ENCODE results near the gene SETD2.
"Not testable (repeated sequence)": the region's sequence is repeated elsewhere in the genome, so short reads cannot be mapped to it uniquely, and the experiment has no call there.

Gene SETD2

DNA sequence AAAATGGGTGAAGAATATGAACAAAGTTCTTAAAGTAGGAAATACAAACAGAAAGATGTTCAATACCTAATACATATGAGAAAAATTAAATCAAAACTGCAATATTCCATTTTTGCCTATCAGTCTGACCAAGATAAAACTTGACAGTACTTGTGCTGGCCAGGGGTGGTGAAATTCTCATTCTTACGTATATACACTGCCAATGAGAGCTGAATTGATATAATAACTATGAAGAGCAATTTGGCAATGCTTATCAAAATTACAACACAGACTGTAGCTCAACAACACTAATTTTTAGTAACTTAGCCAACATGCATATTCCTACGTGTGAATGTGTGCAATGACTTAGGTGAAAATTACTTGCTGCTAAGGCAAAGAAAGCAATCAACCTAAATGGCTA is 90.2 kb downstream of the SETD2 start:
- Histone ChIP-seq H3F3A (ENCODE audit: control insufficient read depth, insufficient read depth) (no peaks in the 10 kb centered on the region), H3K4me1 (ENCODE audit: control insufficient read depth, low read length) (no peaks in the 10 kb centered on the region), H3K4me2 (ENCODE audit: low read length) (no peak overlapping the region), H4K20me1 (ENCODE audit: control insufficient read depth, insufficient read depth, low read depth, low read length) (no peaks in the 10 kb centered on the region), H3K27ac (ENCODE audit: low read depth, low read length) (no peak overlapping the region), H3K36me3 (ENCODE audit: control insufficient read depth, low read length) (peaks cover 70% of the 10 kb centered on the region), H3K79me2 (ENCODE audit: control insufficient read depth, low read length) (peaks cover 56% of the 10 kb centered on the region), H3K27me3 (ENCODE audit: control insufficient read depth, low read length) (no peaks in the 10 kb centered on the region), H3K4me3 (ENCODE audit: low read length) (no peak overlapping the region), H3K9me3 (ENCODE audit: control insufficient read depth, insufficient read depth, low read length) (no peaks in the 10 kb centered on the region), H3K9me2 (replicated peaks; ENCODE audit: control insufficient read depth, low read length) (no peaks in the 10 kb centered on the region)
- TF ChIP-seq, protein P1, sequence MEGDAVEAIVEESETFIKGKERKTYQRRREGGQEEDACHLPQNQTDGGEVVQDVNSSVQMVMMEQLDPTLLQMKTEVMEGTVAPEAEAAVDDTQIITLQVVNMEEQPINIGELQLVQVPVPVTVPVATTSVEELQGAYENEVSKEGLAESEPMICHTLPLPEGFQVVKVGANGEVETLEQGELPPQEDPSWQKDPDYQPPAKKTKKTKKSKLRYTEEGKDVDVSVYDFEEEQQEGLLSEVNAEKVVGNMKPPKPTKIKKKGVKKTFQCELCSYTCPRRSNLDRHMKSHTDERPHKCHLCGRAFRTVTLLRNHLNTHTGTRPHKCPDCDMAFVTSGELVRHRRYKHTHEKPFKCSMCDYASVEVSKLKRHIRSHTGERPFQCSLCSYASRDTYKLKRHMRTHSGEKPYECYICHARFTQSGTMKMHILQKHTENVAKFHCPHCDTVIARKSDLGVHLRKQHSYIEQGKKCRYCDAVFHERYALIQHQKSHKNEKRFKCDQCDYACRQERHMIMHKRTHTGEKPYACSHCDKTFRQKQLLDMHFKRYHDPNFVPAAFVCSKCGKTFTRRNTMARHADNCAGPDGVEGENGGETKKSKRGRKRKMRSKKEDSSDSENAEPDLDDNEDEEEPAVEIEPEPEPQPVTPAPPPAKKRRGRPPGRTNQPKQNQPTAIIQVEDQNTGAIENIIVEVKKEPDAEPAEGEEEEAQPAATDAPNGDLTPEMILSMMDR (IDR thresholded peaks at IDR 0.05; ENCODE audit: low read depth, low read length, poor library complexity, severe bottlenecking), result no peak
- no peak for TF ChIP-seq EZH2phosphoT487 (IDR thresholded peaks at IDR 0.05; ENCODE audit: borderline replicate concordance, low read length)

GRCh38 chr3:47070770-47071169 is 93.1 kb downstream of the SETD2 start:
- H3K4me3 ChIP-seq (ENCODE audit: low read length), result no peak overlapping the region
- H3F3A ChIP-seq (ENCODE audit: control insufficient read depth, insufficient read depth), result no peaks in the 10 kb centered on the region
- no peaks in the 10 kb centered on the region for H3K9me3 ChIP-seq (ENCODE audit: control insufficient read depth, insufficient read depth, low read length)
- H4K20me1 ChIP-seq (ENCODE audit: control insufficient read depth, insufficient read depth, low read depth, low read length), result no peaks in the 10 kb centered on the region
- H3K9me2 ChIP-seq (replicated peaks; ENCODE audit: control insufficient read depth, low read length), result no peaks in the 10 kb centered on the region
- H3K4me2 ChIP-seq (ENCODE audit: low read length), result no peak overlapping the region
- H3K79me2 ChIP-seq (ENCODE audit: control insufficient read depth, low read length), result peaks cover 49% of the 10 kb centered on the region
- H3K36me3 ChIP-seq (ENCODE audit: control insufficient read depth, low read length), result peaks cover 58% of the 10 kb centered on the region
- TF ChIP-seq EZH2phosphoT487 (IDR thresholded peaks at IDR 0.05; ENCODE audit: borderline replicate concordance, low read length), result no peak
- TF ChIP-seq, protein P1 (IDR thresholded peaks at IDR 0.05; ENCODE audit: low read depth, low read length, poor library complexity, severe bottlenecking), result no peak
- no peaks in the 10 kb centered on the region for H3K27me3 ChIP-seq (ENCODE audit: control insufficient read depth, low read length)
- no peak overlapping the region for H3K27ac ChIP-seq (ENCODE audit: low read depth, low read length)
- H3K4me1 ChIP-seq (ENCODE audit: control insufficient read depth, low read length), result no peaks in the 10 kb centered on the region

DNA sequence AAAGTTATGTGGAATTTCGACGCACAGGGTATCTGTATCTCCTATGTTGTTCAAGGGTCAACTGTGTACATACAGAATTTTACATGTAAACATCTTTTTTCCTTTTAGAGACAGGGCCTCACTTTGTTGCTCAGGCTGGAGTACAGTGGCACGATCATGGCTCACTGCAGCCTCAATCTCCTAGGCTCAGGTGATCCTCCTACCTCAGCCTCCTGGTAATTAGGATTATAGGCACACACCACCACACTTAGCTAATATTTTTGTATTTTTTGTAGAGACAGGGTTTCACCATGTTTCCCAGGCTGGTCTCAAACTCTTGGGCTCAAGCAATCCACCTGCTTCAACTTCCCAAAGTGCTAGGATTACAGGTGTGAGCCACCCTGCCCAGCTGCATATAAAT is 97.7 kb downstream of the SETD2 start:
- H3K4me3 ChIP-seq (ENCODE audit: low read length); H3K4me2 ChIP-seq (ENCODE audit: low read length); H3K4me1 ChIP-seq (ENCODE audit: control insufficient read depth, low read length); H3F3A ChIP-seq (ENCODE audit: control insufficient read depth, insufficient read depth); H4K20me1 ChIP-seq (ENCODE audit: control insufficient read depth, insufficient read depth, low read depth, low read length); H3K9me3 ChIP-seq (ENCODE audit: control insufficient read depth, insufficient read depth, low read length); H3K9me2 ChIP-seq (replicated peaks; ENCODE audit: control insufficient read depth, low read length); H3K27me3 ChIP-seq (ENCODE audit: control insufficient read depth, low read length); H3K27ac ChIP-seq (ENCODE audit: low read depth, low read length): not testable (repeated sequence)
- H3K36me3 ChIP-seq (ENCODE audit: control insufficient read depth, low read length), result peaks cover 65% of the 10 kb centered on the region
- H3K79me2 ChIP-seq (ENCODE audit: control insufficient read depth, low read length), result peaks cover 27% of the 10 kb centered on the region

DNA sequence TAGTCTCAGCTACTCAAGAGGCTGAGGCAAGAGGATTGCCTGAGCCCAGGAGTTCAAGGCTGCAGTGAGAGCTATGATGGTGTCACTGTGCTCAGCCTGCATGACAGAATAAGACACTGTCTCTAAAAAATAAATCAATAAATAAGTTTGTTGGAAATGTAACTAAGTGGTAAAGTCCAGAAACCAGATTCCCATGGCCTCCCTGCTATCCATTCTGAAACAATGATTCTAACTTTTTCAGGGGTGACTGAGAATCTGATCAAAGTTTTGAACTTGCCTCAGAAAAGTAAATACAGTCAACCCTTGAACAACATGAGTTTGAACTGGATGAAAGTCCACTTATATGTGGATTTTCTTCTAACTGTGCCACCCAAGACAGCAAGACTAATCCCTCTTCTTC is 98.2 kb downstream of the SETD2 start:
- no peaks in the 10 kb centered on the region for H4K20me1 ChIP-seq (ENCODE audit: control insufficient read depth, insufficient read depth, low read depth, low read length)
- no peak overlapping the region for H3K27ac ChIP-seq (ENCODE audit: low read depth, low read length)
- no peaks in the 10 kb centered on the region for H3K9me3 ChIP-seq (ENCODE audit: control insufficient read depth, insufficient read depth, low read length)
- H3K9me2 ChIP-seq (replicated peaks; ENCODE audit: control insufficient read depth, low read length), result no peaks in the 10 kb centered on the region
- H3K79me2 ChIP-seq (ENCODE audit: control insufficient read depth, low read length), result peaks cover 21% of the 10 kb centered on the region
- H3K36me3 ChIP-seq (ENCODE audit: control insufficient read depth, low read length), result peaks cover 60% of the 10 kb centered on the region
- no peak overlapping the region for H3K4me2 ChIP-seq (ENCODE audit: low read length)
- H3F3A ChIP-seq (ENCODE audit: control insufficient read depth, insufficient read depth), result no peaks in the 10 kb centered on the region
- TF ChIP-seq, protein P1 (IDR thresholded peaks at IDR 0.05; ENCODE audit: low read depth, low read length, poor library complexity, severe bottlenecking), result no peak
- no peak for TF ChIP-seq EZH2phosphoT487 (IDR thresholded peaks at IDR 0.05; ENCODE audit: borderline replicate concordance, low read length)
- H3K27me3 ChIP-seq (ENCODE audit: control insufficient read depth, low read length), result no peaks in the 10 kb centered on the region
- no peaks in the 10 kb centered on the region for H3K4me1 ChIP-seq (ENCODE audit: control insufficient read depth, low read length)
- H3K4me3 ChIP-seq (ENCODE audit: low read length), result no peak overlapping the region

All from DOHH2 (cell line).